GM21360 (cell line): ENCODE results near the gene SPAM1.
"Not testable (repeated sequence)": the region's sequence is repeated elsewhere in the genome, so short reads cannot be mapped to it uniquely, and the experiment has no call there.

Experiments used
- ATAC-seq: cut with Tn5 transposase; IDR thresholded peaks from one replicate; pipeline ENCODE4 v1.9.1; 2021; ENCODE audit warnings: mild to moderate bottlenecking, moderate library complexity; ENCODE audit not compliant: unreplicated experiment

SPAM1 gene, protein sequence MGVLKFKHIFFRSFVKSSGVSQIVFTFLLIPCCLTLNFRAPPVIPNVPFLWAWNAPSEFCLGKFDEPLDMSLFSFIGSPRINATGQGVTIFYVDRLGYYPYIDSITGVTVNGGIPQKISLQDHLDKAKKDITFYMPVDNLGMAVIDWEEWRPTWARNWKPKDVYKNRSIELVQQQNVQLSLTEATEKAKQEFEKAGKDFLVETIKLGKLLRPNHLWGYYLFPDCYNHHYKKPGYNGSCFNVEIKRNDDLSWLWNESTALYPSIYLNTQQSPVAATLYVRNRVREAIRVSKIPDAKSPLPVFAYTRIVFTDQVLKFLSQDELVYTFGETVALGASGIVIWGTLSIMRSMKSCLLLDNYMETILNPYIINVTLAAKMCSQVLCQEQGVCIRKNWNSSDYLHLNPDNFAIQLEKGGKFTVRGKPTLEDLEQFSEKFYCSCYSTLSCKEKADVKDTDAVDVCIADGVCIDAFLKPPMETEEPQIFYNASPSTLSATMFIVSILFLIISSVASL

GRCh38 chr7:123924941-123925340 lies at the start of gene SPAM1:
Gene SPAM1, plus strand, starts transcription at chr7:123925241. Its CDS starts 28,330 bp downstream, at chr7:123953571.
- ATAC-seq: no peak

GRCh38 chr7:123876557-123877256 lies 48.3 kb upstream of the SPAM1 start:
- ATAC-seq: no peak

GRCh38 chr7:123879628-123880027 lies 45.4 kb upstream of the SPAM1 start:
- no peak for ATAC-seq

GRCh38 chr7:123881300-123881699 lies 43.7 kb upstream of the SPAM1 start:
- no peak for ATAC-seq

DNA sequence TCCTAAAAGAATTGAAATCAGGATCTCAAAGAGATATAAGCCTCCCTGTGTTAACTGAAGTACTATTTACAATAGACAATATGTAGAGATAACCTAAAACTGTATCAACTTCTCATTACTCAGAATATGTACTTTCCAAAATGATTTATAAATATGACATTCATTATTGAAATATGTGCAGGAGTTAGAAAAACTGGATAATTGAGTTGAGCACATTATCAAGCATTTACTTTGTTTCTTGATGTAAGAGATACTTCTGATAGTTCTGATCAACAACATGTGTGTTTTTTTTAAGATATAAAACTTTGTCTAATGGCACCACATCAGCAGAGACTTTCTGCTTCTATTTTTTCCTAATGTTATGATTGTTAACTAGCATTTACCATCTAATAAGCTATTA lies 41.9 kb upstream of the SPAM1 start:
- no peak for ATAC-seq

GRCh38 chr7:123888192-123888591 lies 36.8 kb upstream of the SPAM1 start:
- ATAC-seq: no peak

GRCh38 chr7:123894753-123895152 lies 30.3 kb upstream of the SPAM1 start:
- ATAC-seq: not testable (repeated sequence)

GRCh38 chr7:123901101-123901500 lies 23.9 kb upstream of the SPAM1 start:
- ATAC-seq: no peak

GRCh38 chr7:123905714-123906113 lies 19.3 kb upstream of the SPAM1 start:
- no peak for ATAC-seq

- ATAC-seq: no peak
These were observed 8.8 kb upstream of the SPAM1 start for GRCh38 chr7:123916240-123916724.

- no peak for ATAC-seq
These were observed 7.2 kb upstream of the SPAM1 start for GRCh38 chr7:123917878-123918277.

DNA sequence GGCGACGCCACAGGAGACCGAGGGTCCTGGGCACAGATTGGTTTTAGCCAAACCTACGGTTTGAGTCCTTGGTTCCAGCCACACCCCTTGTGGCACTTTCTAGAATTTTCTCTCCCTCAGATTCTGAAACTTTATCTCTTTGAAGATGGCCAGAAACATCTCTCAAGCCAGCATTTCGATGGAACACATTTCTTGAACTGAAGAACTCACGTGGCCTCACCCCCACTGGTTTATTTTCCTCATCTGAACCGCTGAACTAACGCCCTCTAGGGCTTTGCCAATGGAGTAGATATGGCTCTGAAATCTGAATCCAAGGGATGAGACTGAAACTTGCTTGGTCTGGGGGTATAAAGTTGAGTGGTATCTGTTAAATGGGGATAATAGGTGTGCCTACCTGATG lies 6.7 kb upstream of the SPAM1 start:
- ATAC-seq: no peak

- no peak for ATAC-seq
These were observed 1.4 kb upstream of the SPAM1 start for GRCh38 chr7:123923599-123923998.

- ATAC-seq: no peak
These were observed 4.1 kb downstream of the SPAM1 start for GRCh38 chr7:123929107-123929506.

DNA sequence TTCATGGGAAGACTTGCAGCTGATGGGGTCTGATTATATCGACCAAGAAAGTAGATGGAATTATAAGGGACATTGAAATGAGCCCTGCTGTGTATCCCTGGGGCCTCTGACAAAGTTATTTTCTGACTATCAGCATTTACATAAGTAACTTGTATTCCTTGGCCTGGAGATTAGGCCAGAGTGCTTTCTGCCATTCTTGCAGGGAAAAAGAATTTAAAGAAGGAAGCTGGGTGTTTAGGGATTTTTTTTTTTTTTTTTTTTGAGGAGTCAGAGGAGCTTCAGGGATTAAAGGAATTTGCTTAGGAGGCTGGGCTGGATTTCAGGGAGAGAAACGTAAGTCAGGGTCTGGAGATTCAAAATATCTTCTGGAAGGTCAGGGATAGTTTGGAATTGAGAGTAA lies 4.6 kb downstream of the SPAM1 start:
- ATAC-seq: no peak

DNA sequence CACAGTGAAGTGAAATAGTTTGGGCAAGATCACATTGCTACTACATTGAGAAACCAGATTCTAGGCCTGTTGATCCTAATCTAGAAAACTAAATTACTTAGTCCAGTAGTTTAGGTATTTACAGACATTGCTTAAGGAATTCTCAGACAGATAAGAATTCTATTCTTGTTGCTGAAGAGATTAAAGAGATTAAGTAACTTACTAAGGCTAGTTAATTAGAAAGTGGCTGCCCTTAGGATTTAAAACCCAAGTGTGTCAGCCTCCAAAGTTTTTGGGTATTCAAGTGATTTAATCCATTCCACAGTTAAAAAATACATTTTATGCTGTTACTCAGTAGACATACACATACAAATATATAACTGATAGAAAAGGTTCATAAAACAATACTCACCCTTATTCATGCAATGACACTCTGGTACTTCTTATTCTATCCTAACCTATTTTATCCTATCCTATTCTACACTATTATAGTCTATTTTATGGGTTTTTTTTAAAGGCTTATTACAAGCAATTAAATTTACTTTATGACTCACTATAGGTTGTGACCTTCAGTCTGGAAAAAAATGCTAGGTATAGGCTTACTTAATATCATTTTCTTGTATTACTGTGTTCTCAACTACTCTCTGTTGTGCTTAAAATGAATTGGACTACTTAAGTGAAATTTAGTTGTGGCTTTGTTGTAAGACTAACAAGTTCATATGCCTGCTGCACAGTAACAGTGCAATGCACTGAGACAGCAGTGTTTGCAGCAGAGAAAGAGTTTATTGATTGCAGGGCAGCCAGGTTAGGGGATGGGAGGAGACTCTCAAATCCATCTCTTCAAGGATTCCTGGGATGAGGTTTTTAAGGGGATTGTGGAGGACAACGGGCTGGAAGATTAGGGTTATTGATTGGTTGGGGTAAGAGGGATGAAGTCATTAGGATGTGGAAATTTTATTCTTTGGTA lies 10.7 kb downstream of the SPAM1 start:
- ATAC-seq: no peak

DNA sequence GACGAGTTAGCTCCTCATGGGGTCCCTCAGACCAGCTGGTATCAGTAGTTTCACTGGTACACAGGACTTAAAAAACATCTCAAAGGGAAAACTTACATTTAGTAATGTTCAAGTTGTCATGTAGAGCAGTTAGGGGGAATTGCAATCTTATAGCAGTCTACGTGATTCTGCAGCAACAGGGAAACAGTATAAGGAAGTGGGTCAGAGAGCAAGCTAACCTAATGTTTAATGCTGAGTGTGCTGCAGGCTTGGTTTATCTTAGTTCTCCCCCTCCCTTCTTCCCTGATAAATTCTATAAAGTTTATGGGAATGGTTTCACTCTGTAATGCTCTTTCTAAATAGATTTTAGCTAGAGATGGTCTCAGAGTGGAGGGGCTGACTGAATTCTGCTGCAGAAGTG lies 11.3 kb downstream of the SPAM1 start:
- ATAC-seq: no peak

- no peak for ATAC-seq
These were observed 14.7 kb downstream of the SPAM1 start for GRCh38 chr7:123939784-123940183.

DNA sequence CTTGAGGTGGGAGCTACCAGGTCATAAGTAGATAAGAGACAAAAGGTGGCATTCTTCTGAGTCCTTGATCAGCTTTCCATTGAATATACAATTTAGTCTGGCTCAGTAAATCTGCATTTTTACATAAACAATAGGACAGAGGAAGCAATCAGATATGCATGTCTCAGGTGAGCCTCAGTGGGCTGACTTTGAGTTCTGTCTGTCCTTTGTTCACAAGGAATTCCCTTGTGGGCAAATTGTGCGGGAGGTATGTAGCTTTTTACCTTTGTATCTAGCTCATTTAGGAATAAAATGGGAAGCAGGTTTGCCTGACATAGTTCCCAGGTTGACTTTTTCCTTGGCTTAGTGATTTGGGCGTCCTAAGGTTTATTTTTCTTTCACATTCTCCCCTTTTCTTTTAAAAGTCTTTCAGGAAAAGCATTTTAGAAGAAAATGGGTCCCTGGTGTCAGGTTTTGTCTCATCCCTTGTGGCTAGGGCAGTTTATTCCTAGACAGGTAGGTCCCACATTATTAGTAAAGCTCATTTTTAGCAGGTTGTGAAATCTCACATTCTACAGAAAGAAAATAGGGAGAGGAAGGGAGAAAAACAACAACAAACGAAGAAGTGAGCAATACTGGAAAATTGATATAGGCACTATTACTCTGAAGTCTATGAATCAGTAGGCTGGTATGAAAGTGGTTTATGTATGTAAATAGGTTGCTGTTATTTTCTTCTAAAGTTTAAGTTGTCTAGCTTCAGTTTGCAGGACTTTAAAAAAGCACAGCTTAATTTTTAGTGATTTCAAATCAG lies 16.5 kb downstream of the SPAM1 start:
- ATAC-seq: no peak

GRCh38 chr7:123944395-123944794 lies 19.4 kb downstream of the SPAM1 start:
- ATAC-seq: no peak
